PC-3 (cell line): ENCODE measurements around the gene PDE6A.

Experiments
- CTCF ChIP-seq: fragments of 300-600 bp; sonication (generic); conservative IDR thresholded peaks from 2 replicates; pipeline ENCODE4 v1.5.1; 2017; ENCODE audit warnings: antibody characterized with exemption, low read depth, mild to moderate bottlenecking, low read length
- EZH2 ChIP-seq: fragments of 300-600 bp; sonication (generic); IDR thresholded peaks from one replicate; pipeline ENCODE4 v1.6.1; 2017; ENCODE audit warnings: antibody characterized with exemption, mild to moderate bottlenecking, low read length; ENCODE audit not compliant: unreplicated experiment
- EZH2phosphoT487 ChIP-seq: fragments of 300-600 bp; sonication (generic); IDR thresholded peaks from 2 replicates; pipeline ENCODE4 v1.6.1; 2018; ENCODE audit warnings: mild to moderate bottlenecking, antibody characterized with exemption, low read length, borderline replicate concordance

DNA sequence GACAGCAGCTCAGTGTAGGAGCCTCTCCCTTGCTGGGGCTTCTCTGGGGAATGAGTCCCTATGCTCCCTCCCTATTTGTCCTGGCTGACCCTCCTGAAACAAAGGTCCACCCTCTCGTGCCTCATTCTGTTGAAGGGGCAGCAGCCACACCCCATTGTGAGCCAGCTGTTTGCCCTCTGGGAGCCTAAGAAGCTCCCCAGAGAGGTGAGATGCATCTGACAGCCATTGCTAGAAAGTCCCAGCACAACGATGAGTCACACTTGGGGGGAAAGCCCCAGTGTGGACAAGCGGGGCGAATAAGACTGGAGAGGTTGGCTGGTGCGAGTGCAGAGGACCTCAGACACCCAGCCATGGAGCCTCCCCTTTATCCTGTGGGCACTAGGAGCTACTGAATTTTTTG, 113.1 kb downstream of the PDE6A start:
- TF ChIP-seq CTCF (no peak), EZH2 (no peak), EZH2phosphoT487 (no peak)
